Measurements from ENCODE around the gene RTP2. TPM values are rescaled to one million over a fixed set of nuclear protein-coding genes. Genes with fewer than 3 reads are reported as not detected.
A peak's percentile ranks its signal among the peaks of the same experiment; 100 is the strongest.

RTP2 gene
- total and polyA plus RNA-seq, 9 of the 15 experiments (the other 6 are each of a cell fraction or from before 2014, with no cell fraction given) = not detected

GRCh38 chr3:187745201-187746058 lies 43.1 kb upstream of the RTP2 start, which contains the start of gene BCL6 (continued):
- TF ChIP-seq TFAP4 (CRISPR knock-in tag; IDR thresholded peaks at IDR 0.05; ENCODE audit: borderline replicate concordance) = peak; percentile 93
- TF ChIP-seq RFX5 (IDR thresholded peaks at IDR 0.05; ENCODE audit: low read depth, low read length) = no peak
- no peak for TF ChIP-seq HSF4 (CRISPR knock-in tag; IDR thresholded peaks at IDR 0.05; ENCODE audit: borderline replicate concordance)
- no peak for TF ChIP-seq SAFB2 (IDR thresholded peaks at IDR 0.05; ENCODE audit: borderline replicate concordance, low read depth, low read length, severe bottlenecking)
- no peak for TF ChIP-seq ZNF232 (CRISPR knock-in tag; IDR thresholded peaks at IDR 0.05)
- no peak for TF ChIP-seq ZNF589 (CRISPR knock-in tag; IDR thresholded peaks at IDR 0.05; ENCODE audit: low read depth)
- TF ChIP-seq E2F3 (CRISPR knock-in tag; IDR thresholded peaks at IDR 0.05) = no peak
- no peak for TF ChIP-seq ZNF785 (CRISPR knock-in tag; IDR thresholded peaks at IDR 0.05)
- peak; percentile 79 to 82 for TF ChIP-seq AFF1 (IDR thresholded peaks at IDR 0.05; ENCODE audit: low read depth in 1 of 2, partially characterized antibody in 2 of 2)
- TF ChIP-seq POU5F1 (IDR thresholded peaks at IDR 0.05; ENCODE audit: borderline replicate concordance, low read depth, low read length, partially characterized antibody) = no peak
- TF ChIP-seq KDM4B (IDR thresholded peaks at IDR 0.05; ENCODE audit: borderline replicate concordance in 2 of 2, low read depth in 1 of 2) = no peak
- no peak for TF ChIP-seq SNIP1 (IDR thresholded peaks at IDR 0.05; ENCODE audit: low read depth)
- TF ChIP-seq TAF1 (IDR thresholded peaks at IDR 0.05; ENCODE audit: control insufficient read depth, extremely low read depth, insufficient read depth, low read length, severe bottlenecking) = peak; percentile 92
- peak; percentile 41 for TF ChIP-seq PML (IDR thresholded peaks at IDR 0.05; ENCODE audit: low read length)
- TF ChIP-seq ZNF584 (CRISPR knock-in tag; IDR thresholded peaks at IDR 0.05; ENCODE audit: low read depth) = no peak
- TF ChIP-seq ZKSCAN1 (IDR thresholded peaks at IDR 0.05; ENCODE audit: low read depth, low read length) = no peak
- peak; percentile 11 for TF ChIP-seq PHF20 (IDR thresholded peaks at IDR 0.05; ENCODE audit: partially characterized antibody)
- TF ChIP-seq MCM7 (IDR thresholded peaks at IDR 0.05) = no peak; a peak in 1 of 4 replicates
- TF ChIP-seq CBX2 (IDR thresholded peaks at IDR 0.05; ENCODE audit: insufficient read depth, low read length, poor library complexity, severe bottlenecking) = no peak
- no peak for TF ChIP-seq SPI1 (IDR thresholded peaks at IDR 0.05; ENCODE audit: borderline replicate concordance, low read depth, low read length)
- peak in 1 of 2 experiments; percentile 100; a peak in 3 of 4 replicates for TF ChIP-seq FOXK2 (conservative IDR thresholded peaks at IDR 0.05 in 1 of 2, IDR thresholded peaks at IDR 0.05 in 1 of 2; ENCODE audit: low read depth in 2 of 2)
- peak; percentile 100 for TF ChIP-seq STAT5A (IDR thresholded peaks at IDR 0.05; ENCODE audit: borderline replicate concordance, low read length)
- no peak for TF ChIP-seq MCM3 (IDR thresholded peaks at IDR 0.05)

All from K562 (cell line).